Stimulated activated memory B cell treated with anti-CD40 and anti-IgM and Interleukin-4, amounts not matched to agents 10 μg/mL and 1 μg/mL and 100 μg/mL, for 72 hours (primary cell): ENCODE measurements around the gene COL10A1.
"Not testable (repeated sequence)": the region's sequence is repeated elsewhere in the genome, so short reads cannot be mapped to it uniquely, and the experiment has no call there.

Source experiments
- ATAC-seq: fragments of 150-1000 bp; cut with Tn5 transposase; 2 replicates; pipeline ENCODE4 v1.10.0; 2021
- H3K27ac Mint-ChIP-seq: one replicate; pipeline ENCODE4 v1.8.0; 2022; ENCODE audit warnings: mild to moderate bottlenecking, mixed read lengths
- H3K27me3 Mint-ChIP-seq: one replicate; pipeline ENCODE4 v1.8.0; 2022; ENCODE audit warnings: mixed read lengths
- H3K36me3 Mint-ChIP-seq: one replicate; pipeline ENCODE4 v1.8.0; 2022; ENCODE audit warnings: mixed read lengths
- H3K4me1 Mint-ChIP-seq: one replicate; pipeline ENCODE4 v1.8.0; 2022; ENCODE audit warnings: mixed read lengths
- H3K4me3 Mint-ChIP-seq: one replicate; pipeline ENCODE4 v1.8.0; 2022; ENCODE audit warnings: mild to moderate bottlenecking, moderate library complexity, mixed read lengths
- H3K9me3 Mint-ChIP-seq: one replicate; pipeline ENCODE4 v1.8.0; 2022; ENCODE audit warnings: mixed read lengths

COL10A1 gene

GRCh38 chr6:116104636-116105035 is 21.3 kb downstream of the COL10A1 start:
- Mint-ChIP-seq H3K27ac (no peak overlapping the region), H3K4me1 (peaks cover 55% of the 10 kb centered on the region), H3K4me3 (no peak overlapping the region), H3K9me3 (no peaks in the 10 kb centered on the region), H3K27me3 (no peaks in the 10 kb centered on the region), H3K36me3 (peaks cover 26% of the 10 kb centered on the region)
- no peak for ATAC-seq

GRCh38 chr6:116102873-116103272 is 23.1 kb downstream of the COL10A1 start:
- Mint-ChIP-seq H3K9me3 (no peaks in the 10 kb centered on the region), H3K4me1 (peaks cover 64% of the 10 kb centered on the region), H3K27ac (peak overlapping the region; percentile 57), H3K27me3 (no peaks in the 10 kb centered on the region), H3K4me3 (peak overlapping the region; percentile 9), H3K36me3 (peaks cover 15% of the 10 kb centered on the region)
- ATAC-seq = no peak

- peaks cover 64% of the 10 kb centered on the region for H3K4me1 Mint-ChIP-seq
Observed at GRCh38 chr6:116101790-116102189, 24.1 kb downstream of the COL10A1 start.

GRCh38 chr6:116101302-116101718 is 24.6 kb downstream of the COL10A1 start:
- Mint-ChIP-seq H3K4me1 (peaks cover 64% of the 10 kb centered on the region), H3K4me3 (peak overlapping the region; percentile 98), H3K36me3 (peaks cover 15% of the 10 kb centered on the region), H3K27me3 (no peaks in the 10 kb centered on the region), H3K9me3 (no peaks in the 10 kb centered on the region), H3K27ac (peak overlapping the region; percentile 96)
- ATAC-seq = no peak

More at GRCh38 chr6:116101790-116102189, 24.1 kb downstream of the COL10A1 start:
- Mint-ChIP-seq H3K27me3 (no peaks in the 10 kb centered on the region), H3K9me3 (no peaks in the 10 kb centered on the region), H3K27ac (peak overlapping the region; percentile 96), H3K36me3 (peaks cover 15% of the 10 kb centered on the region), H3K4me3 (peak overlapping the region; percentile 98)
- ATAC-seq = no peak

GRCh38 chr6:116100419-116101301 is 25.3 kb downstream of the COL10A1 start, which contains the start of gene NT5DC1:
Gene NT5DC1, plus strand, starts transcription at chr6:116100853. Its CDS starts 78 bp downstream, at chr6:116100931.
- Mint-ChIP-seq H3K36me3 (peaks cover 18% of the 10 kb centered on the region), H3K9me3 (peaks cover 4% of the 10 kb centered on the region), H3K27me3 (no peaks in the 10 kb centered on the region), H3K27ac (peak within 1 kb of the TSS; percentile 96), H3K4me3 (peak within 1 kb of the TSS; percentile 98), H3K4me1 (peaks cover 59% of the 10 kb centered on the region)
- peak; percentile 97 for ATAC-seq

GRCh38 chr6:116099036-116099435 is 26.9 kb downstream of the COL10A1 start:
- ATAC-seq = no peak
- no peak overlapping the region for H3K4me3 Mint-ChIP-seq

GRCh38 chr6:116096979-116097816 is 28.7 kb downstream of the COL10A1 start:
- H3K27me3 Mint-ChIP-seq = no peaks in the 10 kb centered on the region
- H3K27ac Mint-ChIP-seq = no peak overlapping the region
- peaks cover 7% of the 10 kb centered on the region for H3K36me3 Mint-ChIP-seq
- H3K9me3 Mint-ChIP-seq = peaks cover 4% of the 10 kb centered on the region
- no peak for ATAC-seq
- no peak overlapping the region for H3K4me3 Mint-ChIP-seq
- peaks cover 27% of the 10 kb centered on the region for H3K4me1 Mint-ChIP-seq

More at GRCh38 chr6:116099036-116099435, 26.9 kb downstream of the COL10A1 start:
- Mint-ChIP-seq H3K27ac (no peak overlapping the region), H3K36me3 (peaks cover 12% of the 10 kb centered on the region), H3K27me3 (no peaks in the 10 kb centered on the region), H3K4me1 (peaks cover 44% of the 10 kb centered on the region), H3K9me3 (peaks cover 4% of the 10 kb centered on the region)

GRCh38 chr6:116096048-116096759 is 29.7 kb downstream of the COL10A1 start:
- H3K27ac Mint-ChIP-seq, H3K9me3 Mint-ChIP-seq, H3K27me3 Mint-ChIP-seq, H3K36me3 Mint-ChIP-seq, ATAC-seq, H3K4me3 Mint-ChIP-seq: not testable (repeated sequence)
- H3K4me1 Mint-ChIP-seq = peaks cover 18% of the 10 kb centered on the region

- H3K9me3 Mint-ChIP-seq = peaks cover 4% of the 10 kb centered on the region
- ATAC-seq = no peak
- peaks cover 8% of the 10 kb centered on the region for H3K4me1 Mint-ChIP-seq
- H3K27me3 Mint-ChIP-seq = no peaks in the 10 kb centered on the region
- H3K4me3 Mint-ChIP-seq = no peak overlapping the region
- H3K36me3 Mint-ChIP-seq = peaks cover 7% of the 10 kb centered on the region
- H3K27ac Mint-ChIP-seq = no peak overlapping the region
Observed at GRCh38 chr6:116094041-116094440, 31.9 kb downstream of the COL10A1 start.

GRCh38 chr6:116090251-116090650 is 35.7 kb downstream of the COL10A1 start:
- peak; percentile 71 for ATAC-seq
- Mint-ChIP-seq H3K9me3 (no peaks in the 10 kb centered on the region), H3K4me1 (peaks cover 18% of the 10 kb centered on the region), H3K27ac (no peak overlapping the region), H3K27me3 (no peaks in the 10 kb centered on the region), H3K36me3 (no peaks in the 10 kb centered on the region), H3K4me3 (no peak overlapping the region)

- H3K27ac Mint-ChIP-seq = peak overlapping the region; percentile 10
- ATAC-seq = no peak
- H3K27me3 Mint-ChIP-seq = no peaks in the 10 kb centered on the region
- H3K4me1 Mint-ChIP-seq = peaks cover 26% of the 10 kb centered on the region
- no peaks in the 10 kb centered on the region for H3K36me3 Mint-ChIP-seq
- no peak overlapping the region for H3K4me3 Mint-ChIP-seq
- no peaks in the 10 kb centered on the region for H3K9me3 Mint-ChIP-seq
Observed at GRCh38 chr6:116088946-116089345, 37.0 kb downstream of the COL10A1 start.

- Mint-ChIP-seq H3K4me3 (no peak overlapping the region), H3K27ac (peak overlapping the region; percentile 81), H3K9me3 (no peaks in the 10 kb centered on the region), H3K36me3 (no peaks in the 10 kb centered on the region), H3K27me3 (no peaks in the 10 kb centered on the region), H3K4me1 (peaks cover 26% of the 10 kb centered on the region)
- ATAC-seq = peak; percentile 96
Observed at GRCh38 chr6:116087437-116088027, 38.4 kb downstream of the COL10A1 start.

GRCh38 chr6:116084284-116084683 is 41.6 kb downstream of the COL10A1 start:
- Mint-ChIP-seq H3K27me3 (no peaks in the 10 kb centered on the region), H3K4me3 (no peak overlapping the region), H3K9me3 (no peaks in the 10 kb centered on the region), H3K4me1 (peaks cover 21% of the 10 kb centered on the region), H3K36me3 (no peaks in the 10 kb centered on the region), H3K27ac (no peak overlapping the region)
- no peak for ATAC-seq

- no peak for ATAC-seq
- H3K27me3 Mint-ChIP-seq = no peaks in the 10 kb centered on the region
- no peaks in the 10 kb centered on the region for H3K9me3 Mint-ChIP-seq
- peaks cover 20% of the 10 kb centered on the region for H3K4me1 Mint-ChIP-seq
- H3K36me3 Mint-ChIP-seq = no peaks in the 10 kb centered on the region
- no peak overlapping the region for H3K27ac Mint-ChIP-seq
- no peak overlapping the region for H3K4me3 Mint-ChIP-seq
Observed at GRCh38 chr6:116083052-116083451, 42.9 kb downstream of the COL10A1 start.
